Activated naive CD4-positive, alpha-beta T cell treated with anti-CD3 and anti-CD28 coated beads, Interleukin-2, amount 50 U/mL, for 24 hours (primary cell): Measurements from ENCODE around the gene FAM53B.
"Not testable (repeated sequence)": the region's sequence is repeated elsewhere in the genome, so short reads cannot be mapped to it uniquely, and the experiment has no call there.

ENCODE experiments used
- H3K27ac Mint-ChIP-seq: one replicate; pipeline ENCODE4 v1.8.0; 2021; ENCODE audit warnings: mild to moderate bottlenecking, mixed read lengths
- H3K27me3 Mint-ChIP-seq: one replicate; pipeline ENCODE4 v1.8.0; 2021; ENCODE audit warnings: mixed read lengths
- H3K36me3 Mint-ChIP-seq: one replicate; pipeline ENCODE4 v1.8.0; 2021; ENCODE audit warnings: mixed read lengths
- H3K4me1 Mint-ChIP-seq: one replicate; pipeline ENCODE4 v1.8.0; 2021; ENCODE audit warnings: mixed read lengths
- H3K4me3 Mint-ChIP-seq: one replicate; pipeline ENCODE4 v1.8.0; 2021; ENCODE audit warnings: mild to moderate bottlenecking, mixed read lengths
- H3K9me3 Mint-ChIP-seq: one replicate; pipeline ENCODE4 v1.8.0; 2021; ENCODE audit warnings: mixed read lengths

The FAM53B gene

GRCh38 chr10:124744102-124745050, at the start of gene FAM53B:
FAM53B (minus strand) TSS chr10:124744378; CDS start chr10:124706713, 37,665 bp downstream.
- peak within 1 kb of the TSS; percentile 99 for H3K27ac Mint-ChIP-seq
- H3K4me1 Mint-ChIP-seq = peaks cover 57% of the 10 kb centered on the region

GRCh38 chr10:124792998-124793352, 48.8 kb upstream of the FAM53B start:
- H3K9me3 Mint-ChIP-seq = no peaks in the 10 kb centered on the region
- H3K27me3 Mint-ChIP-seq = no peaks in the 10 kb centered on the region
- peak overlapping the region; percentile 83 for H3K27ac Mint-ChIP-seq
- H3K36me3 Mint-ChIP-seq = peaks cover 3% of the 10 kb centered on the region
- H3K4me1 Mint-ChIP-seq = peaks cover 21% of the 10 kb centered on the region
- peak overlapping the region; percentile 98 for H3K4me3 Mint-ChIP-seq

More at GRCh38 chr10:124744102-124745050, at the start of gene FAM53B:
- H3K9me3 Mint-ChIP-seq = no peaks in the 10 kb centered on the region
- H3K4me3 Mint-ChIP-seq = peak within 1 kb of the TSS; percentile 97
- H3K36me3 Mint-ChIP-seq = no peaks in the 10 kb centered on the region
- no peaks in the 10 kb centered on the region for H3K27me3 Mint-ChIP-seq

GRCh38 chr10:124791547-124792348, 47.6 kb upstream of the FAM53B start, which contains the start of gene EEF1AKMT2:
EEF1AKMT2 (minus strand) TSS chr10:124791887; CDS start chr10:124791833, 54 bp downstream.
- Mint-ChIP-seq H3K4me3 (peak within 1 kb of the TSS; percentile 98), H3K27ac (peak within 1 kb of the TSS; percentile 98), H3K4me1 (peaks cover 21% of the 10 kb centered on the region), H3K9me3 (no peaks in the 10 kb centered on the region), H3K27me3 (no peaks in the 10 kb centered on the region), H3K36me3 (peaks cover 3% of the 10 kb centered on the region)

- not testable (repeated sequence) for H3K36me3 Mint-ChIP-seq, H3K4me1 Mint-ChIP-seq, H3K27me3 Mint-ChIP-seq, H3K9me3 Mint-ChIP-seq, H3K4me3 Mint-ChIP-seq, H3K27ac Mint-ChIP-seq
Measured at GRCh38 chr10:124782900-124783299, 38.7 kb upstream of the FAM53B start.

- Mint-ChIP-seq H3K9me3 (no peaks in the 10 kb centered on the region), H3K4me1 (no peaks in the 10 kb centered on the region), H3K27ac (no peak overlapping the region), H3K36me3 (peaks cover 21% of the 10 kb centered on the region), H3K27me3 (no peaks in the 10 kb centered on the region), H3K4me3 (no peak overlapping the region)
Measured at GRCh38 chr10:124768791-124769190, 24.6 kb upstream of the FAM53B start.

- H3K4me3 Mint-ChIP-seq = no peak overlapping the region
- H3K27me3 Mint-ChIP-seq = no peaks in the 10 kb centered on the region
- H3K4me1 Mint-ChIP-seq = no peaks in the 10 kb centered on the region
- no peak overlapping the region for H3K27ac Mint-ChIP-seq
- H3K36me3 Mint-ChIP-seq = peaks cover 8% of the 10 kb centered on the region
- H3K9me3 Mint-ChIP-seq = no peaks in the 10 kb centered on the region
Measured at GRCh38 chr10:124765256-124765655, 21.1 kb upstream of the FAM53B start.

GRCh38 chr10:124763267-124763666, 19.1 kb upstream of the FAM53B start:
- H3K9me3 Mint-ChIP-seq = no peaks in the 10 kb centered on the region
- H3K27me3 Mint-ChIP-seq = no peaks in the 10 kb centered on the region
- H3K27ac Mint-ChIP-seq = no peak overlapping the region
- no peak overlapping the region for H3K4me3 Mint-ChIP-seq
- peaks cover 5% of the 10 kb centered on the region for H3K4me1 Mint-ChIP-seq
- peaks cover 11% of the 10 kb centered on the region for H3K36me3 Mint-ChIP-seq

- Mint-ChIP-seq H3K27ac (no peak overlapping the region), H3K27me3 (no peaks in the 10 kb centered on the region), H3K4me1 (peaks cover 5% of the 10 kb centered on the region), H3K9me3 (no peaks in the 10 kb centered on the region), H3K4me3 (no peak overlapping the region), H3K36me3 (peaks cover 9% of the 10 kb centered on the region)
Measured at GRCh38 chr10:124762281-124762680, 18.1 kb upstream of the FAM53B start.

GRCh38 chr10:124756156-124756903, 12.2 kb upstream of the FAM53B start:
- Mint-ChIP-seq H3K4me1 (peaks cover 5% of the 10 kb centered on the region), H3K36me3 (peaks cover 5% of the 10 kb centered on the region), H3K9me3 (no peaks in the 10 kb centered on the region), H3K27me3 (no peaks in the 10 kb centered on the region), H3K4me3 (no peak overlapping the region), H3K27ac (no peak overlapping the region)

GRCh38 chr10:124755581-124755980, 11.4 kb upstream of the FAM53B start:
- H3K36me3 Mint-ChIP-seq = peaks cover 5% of the 10 kb centered on the region
- no peaks in the 10 kb centered on the region for H3K27me3 Mint-ChIP-seq
- H3K9me3 Mint-ChIP-seq = no peaks in the 10 kb centered on the region
- no peak overlapping the region for H3K4me3 Mint-ChIP-seq
- peaks cover 5% of the 10 kb centered on the region for H3K4me1 Mint-ChIP-seq
- no peak overlapping the region for H3K27ac Mint-ChIP-seq

- peaks cover 2% of the 10 kb centered on the region for H3K36me3 Mint-ChIP-seq
Measured at GRCh38 chr10:124754227-124754626, 10.0 kb upstream of the FAM53B start.

GRCh38 chr10:124748953-124749645, 4.9 kb upstream of the FAM53B start:
- no peaks in the 10 kb centered on the region for H3K27me3 Mint-ChIP-seq
- H3K9me3 Mint-ChIP-seq = no peaks in the 10 kb centered on the region
- peaks cover 24% of the 10 kb centered on the region for H3K4me1 Mint-ChIP-seq
- no peak overlapping the region for H3K4me3 Mint-ChIP-seq
- no peaks in the 10 kb centered on the region for H3K36me3 Mint-ChIP-seq
- H3K27ac Mint-ChIP-seq = peak overlapping the region; percentile 46

More at GRCh38 chr10:124754227-124754626, 10.0 kb upstream of the FAM53B start:
- H3K9me3 Mint-ChIP-seq = no peaks in the 10 kb centered on the region
- H3K27me3 Mint-ChIP-seq = no peaks in the 10 kb centered on the region
- H3K27ac Mint-ChIP-seq = no peak overlapping the region
- H3K4me1 Mint-ChIP-seq = peaks cover 8% of the 10 kb centered on the region
- no peak overlapping the region for H3K4me3 Mint-ChIP-seq

GRCh38 chr10:124748166-124748565, 4.0 kb upstream of the FAM53B start:
- H3K4me1 Mint-ChIP-seq = peaks cover 24% of the 10 kb centered on the region
- H3K4me3 Mint-ChIP-seq = no peak overlapping the region
- peak overlapping the region; percentile 46 for H3K27ac Mint-ChIP-seq
- no peaks in the 10 kb centered on the region for H3K27me3 Mint-ChIP-seq
- H3K9me3 Mint-ChIP-seq = no peaks in the 10 kb centered on the region
- H3K36me3 Mint-ChIP-seq = no peaks in the 10 kb centered on the region

- H3K36me3 Mint-ChIP-seq = no peaks in the 10 kb centered on the region
- H3K4me1 Mint-ChIP-seq = peaks cover 26% of the 10 kb centered on the region
- no peaks in the 10 kb centered on the region for H3K9me3 Mint-ChIP-seq
- H3K27me3 Mint-ChIP-seq = no peaks in the 10 kb centered on the region
- no peak overlapping the region for H3K27ac Mint-ChIP-seq
- no peak overlapping the region for H3K4me3 Mint-ChIP-seq
Measured at GRCh38 chr10:124747745-124748144, 3.6 kb upstream of the FAM53B start.

- no peak overlapping the region for H3K4me3 Mint-ChIP-seq
- no peaks in the 10 kb centered on the region for H3K9me3 Mint-ChIP-seq
- no peaks in the 10 kb centered on the region for H3K27me3 Mint-ChIP-seq
- no peaks in the 10 kb centered on the region for H3K36me3 Mint-ChIP-seq
- peaks cover 34% of the 10 kb centered on the region for H3K4me1 Mint-ChIP-seq
- H3K27ac Mint-ChIP-seq = no peak overlapping the region
Measured at GRCh38 chr10:124746992-124747391, 2.8 kb upstream of the FAM53B start.
